HepG2 (cell line): Measurements from ENCODE around the gene RBM3. TPM values are rescaled to one million over a fixed set of nuclear protein-coding genes. Genes with fewer than 3 reads are reported as not detected.

Experiments used
- ATAC-seq: fragments of 200-7000 bp; cut with Tn5 transposase; 3 replicates; pipeline ENCODE4 v1.9.1; 2020; ENCODE audit warnings: mild to moderate bottlenecking, moderate library complexity
- BruUV-seq: library from RNA; stranded (reverse); fragments of 400-500 nt; replicated peaks from 2 replicates; lab custom pipeline; 2021; lab: Mats Ljungman, UMichigan
- CTCF ChIA-PET: fragments of 300-600 bp; formaldehyde crosslinking; extraction: SDS; loops from one replicate; lab custom pipeline; 2021; ENCODE audit warnings: low total read pairs, inconsistent platforms, low intra/inter-chr PET ratio; lab: Yijun Ruan, JAX
- POLR2A ChIA-PET: fragments of 350-600 bp; sonication (Branson Sonifier 250); formaldehyde crosslinking; loops from one replicate; lab custom pipeline; 2020; ENCODE audit warnings: antibody characterized with exemption, inconsistent platforms; lab: Yijun Ruan, JAX
- DNase-seq: peaks from one replicate; pipeline ENCODE4 v3.0.0-alpha.2; 2015; ENCODE audit warnings: low spot score
- FAIRE-seq: peaks from 3 replicates; lab custom pipeline; 2011; peaks lifted over from hg19 to GRCh38; lab: Jason Lieb, UNC
- H2AFZ ChIP-seq: one replicate; pipeline ENCODE4 v1.6.1; 2011; ENCODE audit warnings: low read length, inconsistent platforms
- H3K27ac ChIP-seq: fragments of 300-600 bp; 3 replicates; pipeline ENCODE4 v1.8.0; 2011; ENCODE audit warnings: mixed run types, mild to moderate bottlenecking, mixed read lengths, low read length, inconsistent platforms; ENCODE audit not compliant: insufficient read depth; ENCODE audit errors: extremely low read length
- H3K27me3 ChIP-seq, 2 experiments: fragments of 200-600 bp in 1 of 2; 2 replicates in 1 of 2; 3 replicates in 1 of 2; pipeline versions ENCODE4 v1.6.0 to v1.8.0; 2011; ENCODE audit warnings: low read length in 2 of 2, mild to moderate bottlenecking in 2 of 2, moderate library complexity in 2 of 2, inconsistent platforms in 1 of 2; ENCODE audit not compliant: insufficient read depth in 2 of 2, control insufficient read depth in 1 of 2
- H3K36me3 ChIP-seq, 2 experiments: fragments of 200-600 bp in 1 of 2; replicated peaks in 1 of 2; 2 replicates in 1 of 2; 3 replicates in 1 of 2; pipeline versions ENCODE4 v1.5.1 to v1.8.0; 2011; ENCODE audit warnings: low read length in 2 of 2, inconsistent platforms in 1 of 2; ENCODE audit not compliant: insufficient read depth in 2 of 2, control insufficient read depth in 1 of 2
- H3K4me1 ChIP-seq: 2 replicates; pipeline ENCODE4 v1.5.1; 2012; ENCODE audit warnings: low read length, inconsistent platforms; ENCODE audit not compliant: insufficient read depth
- H3K4me2 ChIP-seq: 2 replicates; pipeline ENCODE4 v1.6.0; 2011; ENCODE audit warnings: low read depth, low read length, inconsistent platforms
- H3K4me3 ChIP-seq, 3 experiments: fragments of 200-600 bp in 1 of 3; sonication (generic), shearing (Covaris generic) in 1 of 3; replicated peaks in 1 of 3; 2 replicates each; pipeline ENCODE4 v1.5.1; 2011 to 2016; ENCODE audit warnings: low read length in 3 of 3, inconsistent platforms in 2 of 3, low read depth in 2 of 3, mild to moderate bottlenecking in 2 of 3, control low read depth in 1 of 3, mixed read lengths in 1 of 3; ENCODE audit not compliant: insufficient read depth in 1 of 3
- H3K79me2 ChIP-seq: one replicate; pipeline ENCODE4 v1.6.1; 2011; ENCODE audit warnings: low read length, inconsistent platforms; ENCODE audit not compliant: insufficient read depth
- H3K9ac ChIP-seq: 2 replicates; pipeline ENCODE4 v1.6.0; 2011; ENCODE audit warnings: mild to moderate bottlenecking, low read depth, low read length, inconsistent platforms; ENCODE audit not compliant: insufficient read depth
- H3K9me3 ChIP-seq: 2 replicates; pipeline ENCODE4 v1.5.1; 2012; ENCODE audit warnings: mild to moderate bottlenecking, low read length
- H4K20me1 ChIP-seq: 2 replicates; pipeline ENCODE4 v1.6.0; 2011; ENCODE audit warnings: inconsistent platforms, mild to moderate bottlenecking, low read length, moderate library complexity; ENCODE audit not compliant: insufficient read depth
- BHLHE40 ChIP-seq: IDR thresholded peaks from 2 replicates; pipeline ENCODE4 v1.6.1; 2011; ENCODE audit warnings: low read length, improper control_type of control experiment
- CERS6 ChIP-seq: sonication (generic); formaldehyde crosslinking; IDR thresholded peaks from 2 replicates; pipeline ENCODE4 v1.5.0; 2020; ENCODE audit warnings: missing genetic modification reagents
- FOXC1 ChIP-seq: sonication (generic); formaldehyde crosslinking; IDR thresholded peaks from 2 replicates; pipeline ENCODE4 v1.8.0; 2022; ENCODE audit warnings: mild to moderate bottlenecking, missing genetic modification reagents, borderline replicate concordance
- HES4 ChIP-seq: sonication (generic); formaldehyde crosslinking; IDR thresholded peaks from 2 replicates; pipeline ENCODE4 v1.9.0; 2021; ENCODE audit warnings: mild to moderate bottlenecking, missing genetic modification reagents, borderline replicate concordance
- NONO ChIP-seq, 2 experiments: fragments of 450-650 bp in 1 of 2; sonication (generic) in 1 of 2; formaldehyde crosslinking in 1 of 2; IDR thresholded peaks in 1 of 2; conservative IDR thresholded peaks in 1 of 2; 2 replicates each; pipeline versions ENCODE4 v1.6.1 to v1.8.0; 2017 to 2022; ENCODE audit warnings: mild to moderate bottlenecking in 1 of 2, missing genetic modification reagents in 1 of 2, moderate library complexity in 1 of 2
- SPEN ChIP-seq: sonication (generic); formaldehyde crosslinking; IDR thresholded peaks from 2 replicates; pipeline ENCODE4 v1.5.1; 2020; ENCODE audit warnings: low read depth, mild to moderate bottlenecking, missing genetic modification reagents
- SRSF1 ChIP-seq: fragments of 200-400 bp; formaldehyde crosslinking; optimal IDR thresholded peaks from 2 replicates; pipeline ENCODE3; 2017; ENCODE audit warnings: mild to moderate bottlenecking, low read depth, low read length, moderate library complexity
- SSRP1 ChIP-seq: IDR thresholded peaks from 2 replicates; pipeline ENCODE4 v1.6.1; 2016; ENCODE audit warnings: control low read depth
- U2AF2 ChIP-seq: fragments of 200-400 bp; formaldehyde crosslinking; IDR thresholded peaks from 2 replicates; pipeline ENCODE4 v1.6.1; 2017; ENCODE audit warnings: low read depth, mild to moderate bottlenecking, low read length
- ZBTB44 ChIP-seq: sonication (generic); formaldehyde crosslinking; IDR thresholded peaks from 2 replicates; pipeline ENCODE4 v1.4.0; 2020; ENCODE audit warnings: missing genetic modification reagents
- ZHX2 ChIP-seq, 2 experiments: sonication (generic) in 1 of 2; formaldehyde crosslinking in 1 of 2; IDR thresholded peaks; 2 replicates each; pipeline versions ENCODE4 v1.6.1 to v1.9.0; 2014 to 2022; ENCODE audit warnings: antibody characterized with exemption in 1 of 2, borderline replicate concordance in 1 of 2, inconsistent platforms in 1 of 2, low read depth in 1 of 2, missing genetic modification reagents in 1 of 2
- ZNF468 ChIP-seq: sonication (generic); formaldehyde crosslinking; IDR thresholded peaks from 2 replicates; pipeline ENCODE4 v1.8.0; 2022; ENCODE audit warnings: mild to moderate bottlenecking, moderate library complexity, missing genetic modification reagents
- ZNF720 ChIP-seq: sonication (generic); formaldehyde crosslinking; IDR thresholded peaks from 2 replicates; pipeline ENCODE4 v1.4.0; 2020; ENCODE audit warnings: missing genetic modification reagents
- ZNF788 ChIP-seq: sonication (generic); formaldehyde crosslinking; IDR thresholded peaks from 2 replicates; pipeline ENCODE4 v1.5.0; 2020; ENCODE audit warnings: mild to moderate bottlenecking, missing genetic modification reagents, borderline replicate concordance
- WGBS: methylation state at CpG from one replicate; pipeline ENCODE4 v1.1.6; 2017; ENCODE audit warnings: low lambda C conversion rate; 5-methylcytosine and 5-hydroxymethylcytosine counted together
- in situ Hi-C: cut with HindIII; loops from 2 replicates; pipeline ENCODE4 v1.10.0; 2017; ENCODE audit warnings: low pct_unique_long_range_greater_than_20kb; ENCODE audit not compliant: extremely low pct_ligation_motif_present
- intact Hi-C: fragments of 100-400 bp; cut with micrococcal nuclease; formaldehyde crosslinking; loops from one replicate; pipeline ENCODE4 v1.10.0; 2022; ENCODE audit not compliant: unreplicated experiment
- polyA plus RNA-seq, 8 experiments: library from polyadenylated mRNA; depleted of rRNA in 3 of 8; stranded (reverse) in 7 of 8; unstranded in 1 of 8; fragments of >200 nt; fragmentation: Illumina TruSeq in 4 of 8; extraction: Trizol in 4 of 8; gene quantifications; 2 replicates each; pipeline versions ENCODE4 v1.2.1 to v1.2.3, GENCODE V29; 2011 to 2016; ENCODE audit warnings: low read depth in 4 of 8, missing spikeins in 1 of 8, mixed read lengths in 1 of 8; ENCODE audit not compliant: insufficient read depth in 1 of 8
- total RNA-seq, 5 experiments: library from RNA; depleted of rRNA; stranded (reverse); fragments of >200 nt; fragmentation: Illumina TruSeq; extraction: Trizol; gene quantifications; 2 replicates each; pipeline ENCODE4 v1.2.3, GENCODE V29; 2016; ENCODE audit warnings: low read depth in 1 of 5

The RBM3 gene
- total and polyA plus RNA-seq, 2 of the 13 experiments (the other 11 are each of a cell fraction or from before 2014, with no cell fraction given): 123 to 182 TPM

- Histone ChIP-seq H3K4me3 (no peak overlapping the region), H4K20me1 (no peaks in the 10 kb centered on the region), H3K4me1 (peaks cover 17% of the 10 kb centered on the region), H3K36me3 (no peaks in the 10 kb centered on the region; a peak in 1 of 5 replicates), H3K79me2 (peaks cover 10% of the 10 kb centered on the region), H3K27ac (peak overlapping the region; percentile 26), H3K27me3 (no peaks in the 10 kb centered on the region), H2AFZ (no peak overlapping the region), H3K9ac (no peak overlapping the region), H3K9me3 (no peaks in the 10 kb centered on the region), H3K4me2 (peak overlapping the region; percentile 74)
- WGBS: 83% methylated on average over 10 of the region's 10 CpGs
- DNase-seq (no peak), ATAC-seq (no peak), FAIRE-seq (no peak)
- intact Hi-C loops: no loop called here
- in situ Hi-C loops: no loop called here
- POLR2A ChIA-PET: interaction anchor here (3.1 kb wide), 1 partner anchor 33 kb away, joined by 28 read pairs; the partner anchor contains the start of gene RBM3
- BruUV-seq: no TSS peak
- CTCF ChIA-PET: no interaction called here
- TF ChIP-seq U2AF2 (no peak), ZNF788 (CRISPR knock-in tag) (no peak), SPEN (CRISPR knock-in tag) (no peak), ZNF468 (no peak), ZHX2 (IDR thresholded peaks at IDR 0.05; ENCODE audit: low read depth) (no peak), ZHX2 (CRISPR knock-in tag; IDR thresholded peaks at IDR 0.05; ENCODE audit: borderline replicate concordance) (no peak), CERS6 (CRISPR knock-in tag) (no peak), ZNF720 (CRISPR knock-in tag) (no peak), NONO (IDR thresholded peaks at IDR 0.05) (no peak), NONO (CRISPR knock-in tag; conservative IDR thresholded peaks at IDR 0.05) (no peak), ZBTB44 (CRISPR knock-in tag) (no peak), SSRP1 (CRISPR knock-in tag) (no peak), HES4 (CRISPR knock-in tag) (no peak), BHLHE40 (no peak), FOXC1 (CRISPR knock-in tag) (no peak), SRSF1 (no peak)
Measured at GRCh38 chrX:48541140-48541814, 33.0 kb upstream of the RBM3 start.
